GM12891 (cell line): ENCODE data around the gene ADGRV1.

Experiments
- POLR2A ChIP-seq: IDR thresholded peaks from 2 replicates; pipeline ENCODE4 v1.6.1; 2011; ENCODE audit warnings: low read depth, low read length, control low read depth
- POLR2AphosphoS5 ChIP-seq: IDR thresholded peaks from 2 replicates; pipeline ENCODE4 v1.6.1; 2011; ENCODE audit warnings: low read depth, low read length, control low read depth
- POU2F2 ChIP-seq: IDR thresholded peaks from 2 replicates; pipeline ENCODE4 v1.6.1; 2011; ENCODE audit warnings: low read depth, mild to moderate bottlenecking, control low read depth, low read length, moderate library complexity
- SPI1 ChIP-seq: IDR thresholded peaks from 2 replicates; pipeline ENCODE4 v1.6.1; 2011; ENCODE audit warnings: low read depth, low read length, control low read depth
- TAF1 ChIP-seq: IDR thresholded peaks from 2 replicates; pipeline ENCODE4 v1.6.1; 2011; ENCODE audit warnings: low read depth, low read length, control low read depth

- no peak for TF ChIP-seq POLR2A
- no peak for TF ChIP-seq TAF1
- no peak for TF ChIP-seq POLR2AphosphoS5
- TF ChIP-seq POU2F2, result no peak
- TF ChIP-seq SPI1, result no peak
Observed at GRCh38 chr5:90569084-90569483, 10.5 kb downstream of the ADGRV1 start.
